ENCODE results near the gene RILPL1.
A peak's percentile ranks its signal among the peaks of the same experiment; 100 is the strongest.
"Not testable (repeated sequence)": the region's sequence is repeated elsewhere in the genome, so short reads cannot be mapped to it uniquely, and the experiment has no call there.

RILPL1 gene

DNA sequence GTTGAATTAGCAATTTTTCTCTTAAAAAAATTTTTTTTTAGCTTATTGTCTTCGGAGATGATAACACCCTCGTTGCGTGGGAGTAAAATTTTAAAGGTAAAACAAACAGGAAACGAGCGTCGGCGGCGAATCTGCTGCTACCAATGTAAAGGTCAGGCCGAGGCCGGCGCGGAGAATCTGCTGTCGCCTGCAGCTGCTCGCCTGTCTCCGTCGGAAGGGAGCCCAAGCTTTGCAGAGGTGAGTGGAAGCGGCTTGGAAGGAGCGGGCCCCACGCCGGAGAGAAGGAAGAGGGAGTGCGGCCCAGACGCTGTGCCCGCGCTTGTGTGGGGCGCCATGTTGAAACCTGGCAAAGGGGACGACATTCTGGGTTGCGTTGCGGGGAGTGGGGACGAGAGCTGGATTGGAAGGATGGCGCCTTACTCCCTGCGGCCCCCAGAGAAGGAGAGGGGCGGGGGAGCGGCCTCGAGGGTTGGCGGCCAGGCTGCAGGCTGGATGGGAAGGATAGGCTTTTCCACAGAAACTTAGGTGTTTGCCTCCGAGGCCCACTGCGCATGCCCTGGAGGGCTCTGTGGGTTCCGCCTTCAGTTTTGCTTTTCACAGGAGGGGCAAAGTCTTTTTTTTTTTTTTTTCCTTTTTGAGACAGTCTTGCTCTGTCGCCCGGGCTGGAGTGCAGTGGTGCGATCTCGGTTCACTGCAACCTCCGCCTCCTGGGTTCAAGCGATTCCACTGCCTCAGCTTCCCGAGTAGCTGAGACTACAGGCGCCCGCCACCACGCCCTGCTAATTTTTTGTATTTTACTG, 75.3 kb downstream of the RILPL1 start, which contains the start of gene SNRNP35:
Gene SNRNP35 (plus strand): TSS at position 160 of the 800 bp plus-strand sequence. CDS start 7,402 bp downstream, outside the sequence.
- peak; percentile 52 to 72 (median 68) for DNase-seq

DNA sequence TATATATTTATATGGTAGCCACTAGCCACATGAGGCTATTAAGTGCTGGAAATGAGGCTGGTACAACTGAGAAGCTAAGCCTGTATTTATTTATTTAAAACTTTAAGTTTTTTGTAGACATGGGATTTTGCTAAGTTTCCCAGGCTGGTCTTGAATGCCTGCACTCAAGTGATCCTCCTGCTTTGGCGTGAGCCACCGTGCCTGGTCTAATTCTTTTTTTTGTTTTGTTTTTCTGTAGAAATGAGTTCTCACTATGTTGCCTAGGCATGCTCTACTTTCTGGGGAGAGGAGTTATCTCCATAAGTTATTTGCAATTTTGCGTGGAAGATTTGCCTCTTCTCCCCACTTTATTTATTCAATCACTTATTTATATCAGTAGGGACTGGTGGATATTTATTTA, 80.4 kb downstream of the RILPL1 start:
- DNase-seq: no peak

DNA sequence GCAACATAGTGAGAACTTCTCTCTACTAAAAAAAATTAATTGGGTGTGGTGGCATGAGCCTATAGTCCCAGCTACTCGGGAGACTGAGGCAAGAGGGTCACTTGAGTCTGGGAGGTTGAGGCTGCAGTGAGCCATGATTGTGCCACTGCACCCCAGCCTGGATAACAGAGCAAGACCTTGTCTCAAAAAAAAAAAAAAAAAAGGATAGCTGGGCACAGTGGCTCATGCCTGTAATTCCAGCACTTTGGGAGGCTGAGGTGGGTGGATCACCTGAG, 81.3 kb downstream of the RILPL1 start:
- DNase-seq: not testable (repeated sequence)

DNA sequence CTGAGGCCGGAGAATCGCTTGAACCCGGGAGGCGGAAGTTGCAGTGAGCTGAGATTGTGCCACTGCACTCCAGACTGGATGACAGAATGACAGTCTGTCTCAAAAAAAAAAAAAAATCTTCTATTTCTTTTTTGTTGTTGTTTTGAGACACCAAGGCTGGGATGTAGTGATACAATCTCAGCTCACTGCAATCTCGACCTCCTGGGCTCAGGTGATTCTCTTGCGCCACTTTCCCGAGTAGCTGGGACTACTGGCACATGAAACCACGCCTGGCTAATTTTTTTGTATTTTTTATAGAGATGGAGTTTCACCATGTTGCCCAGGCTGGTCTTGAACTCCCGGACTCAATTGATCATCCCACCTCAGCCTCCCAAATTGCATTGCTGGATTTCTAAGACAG, 82.9 kb downstream of the RILPL1 start:
- DNase-seq: no peak

DNA sequence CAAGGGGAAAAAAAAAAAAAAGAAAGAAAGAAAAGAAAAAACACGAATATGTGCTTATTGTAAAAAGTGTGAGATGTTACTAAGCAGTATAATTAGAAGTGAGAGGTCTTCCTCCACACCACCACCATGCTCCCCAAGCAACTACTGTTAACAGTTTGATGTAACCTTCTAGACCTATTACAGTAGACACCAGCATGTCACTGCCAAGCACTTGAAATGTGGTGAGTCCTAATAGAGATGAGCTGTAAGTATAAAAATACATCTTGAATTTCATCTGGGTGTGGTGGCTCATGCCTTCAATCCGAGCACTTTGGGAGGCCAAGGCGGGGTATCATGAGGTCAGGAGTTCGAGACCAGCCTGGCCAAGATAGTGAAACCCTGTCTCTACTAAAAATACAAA, 83.7 kb downstream of the RILPL1 start:
- DNase-seq: no peak

DNA sequence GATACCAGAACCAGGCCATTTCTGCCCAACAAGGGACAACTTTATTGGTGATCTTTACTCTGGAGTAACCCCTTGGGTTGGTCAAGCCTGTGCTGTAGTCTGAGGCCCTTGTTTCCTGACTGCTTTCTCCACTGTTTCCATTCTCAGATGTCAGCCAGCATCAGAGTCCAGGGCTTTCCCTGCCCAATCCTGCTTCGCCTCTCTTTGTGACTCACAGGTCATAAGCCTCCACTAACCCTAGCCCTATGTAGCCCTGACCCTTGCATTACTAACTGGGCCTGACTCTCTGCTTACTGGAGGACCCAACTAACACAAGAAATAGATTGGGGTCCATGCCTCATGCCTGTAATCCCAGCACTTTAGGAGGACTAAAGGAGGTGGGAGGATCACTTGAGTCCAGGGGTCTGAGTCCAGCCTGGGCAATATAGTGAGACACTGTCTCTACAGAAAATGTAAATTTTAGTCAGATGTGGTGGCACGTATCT, 84.2 kb downstream of the RILPL1 start:
- DNase-seq: no peak

DNA sequence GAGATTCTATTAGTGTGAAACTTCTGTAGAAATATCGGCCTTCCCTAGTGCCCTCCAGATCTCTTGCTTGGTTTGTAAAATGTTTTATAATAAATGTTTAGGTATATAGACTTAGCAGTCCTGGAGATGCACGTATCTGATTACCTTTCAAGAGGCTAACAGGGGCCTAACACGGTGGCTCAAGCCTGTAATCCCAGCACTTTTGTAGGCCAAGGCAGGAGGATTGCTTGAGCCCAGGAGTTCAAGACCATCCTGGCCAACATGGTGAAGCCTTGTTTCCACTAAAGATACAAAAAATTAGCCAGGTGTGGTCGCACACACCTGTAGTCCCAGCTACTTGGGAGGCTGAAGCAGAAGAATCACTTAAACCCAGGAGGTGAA, 87.2 kb downstream of the RILPL1 start:
- DNase-seq: no peak

DNA sequence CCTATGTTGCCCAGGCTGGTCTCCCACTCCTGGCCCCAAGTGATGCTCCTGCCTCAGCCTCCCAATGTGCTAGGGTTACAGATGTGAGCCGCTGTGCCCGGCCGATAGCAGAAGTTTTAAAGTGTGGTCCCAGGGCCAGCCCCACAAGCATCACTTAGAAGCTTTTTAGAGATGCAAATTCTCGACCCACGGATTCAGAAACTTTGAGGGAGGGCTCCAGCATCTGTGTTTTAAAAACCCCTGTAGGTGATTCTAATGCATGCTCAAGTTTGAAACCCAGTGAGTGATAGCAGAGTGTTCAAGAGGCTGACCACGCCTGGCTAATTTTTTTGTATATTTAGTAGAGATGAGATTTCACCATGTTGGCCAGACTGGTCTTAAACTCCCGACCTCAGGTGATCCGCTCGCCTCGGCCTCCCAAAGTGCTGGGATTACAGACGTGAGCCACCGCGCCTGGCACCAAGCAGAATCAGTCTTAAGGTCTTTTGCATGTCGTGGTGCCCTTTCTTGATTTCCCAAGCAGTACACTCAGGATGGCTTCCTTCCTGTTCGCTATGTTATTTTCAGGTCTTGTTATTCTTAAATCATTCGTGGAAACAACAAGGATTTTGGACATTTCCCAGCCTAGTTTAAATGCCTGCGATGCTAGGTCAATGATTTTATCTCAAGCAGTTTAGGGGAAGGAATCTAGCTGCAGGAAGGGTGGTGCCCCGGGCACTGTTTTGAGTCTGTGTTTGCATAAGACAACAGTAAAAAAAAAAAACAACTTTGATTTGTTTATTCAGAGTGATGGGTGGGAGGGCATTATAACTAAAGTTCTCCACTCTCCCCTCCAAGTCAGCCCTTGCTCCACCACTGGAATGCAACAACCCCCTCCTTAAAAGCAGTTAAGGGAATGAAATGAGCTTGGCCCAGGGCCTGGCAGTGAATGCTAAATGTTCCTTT, 87.9 kb downstream of the RILPL1 start:
- DNase-seq: no peak

DNA sequence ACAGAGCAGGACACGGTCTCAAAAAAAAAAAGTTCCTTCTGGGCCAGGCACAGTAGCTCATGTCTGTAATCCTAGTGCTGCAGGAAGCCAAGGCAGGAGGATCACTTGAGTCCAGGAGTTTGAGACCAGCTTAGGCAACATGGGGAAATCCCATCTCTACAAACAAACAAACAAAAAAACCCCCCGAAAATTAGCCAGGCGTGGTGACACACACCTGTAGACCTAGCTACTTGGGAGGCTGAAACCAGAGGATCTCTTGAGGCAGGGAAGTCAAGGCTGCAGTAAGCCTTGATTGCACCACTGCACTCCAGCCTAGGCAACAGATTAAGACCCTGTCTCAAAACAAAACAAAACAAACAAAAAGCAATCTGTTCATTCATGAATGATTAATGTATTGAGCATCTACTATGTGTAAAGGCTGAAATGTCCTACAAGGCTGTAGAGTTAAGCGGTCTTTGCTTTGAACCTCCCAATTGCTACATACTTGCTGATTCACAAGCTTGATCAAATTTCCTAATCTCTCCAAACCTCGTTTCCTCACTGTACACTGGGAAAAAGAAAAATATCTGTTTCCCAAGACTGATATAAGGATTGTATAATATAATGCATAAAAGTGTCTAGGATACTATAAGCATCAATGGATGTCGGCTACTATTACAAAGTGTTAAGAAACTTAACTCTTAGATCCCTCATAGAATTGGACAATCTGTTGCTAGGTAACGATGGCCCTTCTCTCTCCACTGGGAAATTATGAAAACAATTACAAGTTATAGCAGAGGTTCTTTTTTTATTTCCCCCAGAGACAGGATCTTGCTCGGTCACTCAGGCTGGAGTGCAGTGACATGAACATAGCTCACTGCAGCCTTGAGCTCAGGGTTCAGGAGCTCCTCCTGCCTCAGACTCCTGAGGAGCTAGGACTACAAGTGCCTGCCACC, 89.2 kb downstream of the RILPL1 start:
- DNase-seq: no peak

DNA sequence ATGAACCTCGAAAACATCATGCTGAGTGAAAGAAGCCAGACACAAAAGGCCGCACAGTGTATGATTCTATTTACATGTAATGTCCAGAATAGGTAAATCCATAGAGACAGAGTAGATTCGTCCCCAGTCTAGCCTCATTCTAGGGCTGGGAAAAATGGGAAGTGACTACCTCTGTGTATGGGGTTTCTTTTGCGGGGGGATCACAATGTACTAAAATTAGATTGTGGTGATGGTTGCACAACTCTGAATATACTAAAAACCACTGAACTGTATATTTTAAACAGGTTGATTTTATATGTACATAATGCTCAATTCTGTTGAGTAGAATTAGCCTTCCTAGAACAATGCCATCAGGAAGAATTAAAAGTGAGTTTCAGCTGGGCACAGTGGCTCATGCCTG, 90.7 kb downstream of the RILPL1 start:
- DNase-seq: no peak

DNA sequence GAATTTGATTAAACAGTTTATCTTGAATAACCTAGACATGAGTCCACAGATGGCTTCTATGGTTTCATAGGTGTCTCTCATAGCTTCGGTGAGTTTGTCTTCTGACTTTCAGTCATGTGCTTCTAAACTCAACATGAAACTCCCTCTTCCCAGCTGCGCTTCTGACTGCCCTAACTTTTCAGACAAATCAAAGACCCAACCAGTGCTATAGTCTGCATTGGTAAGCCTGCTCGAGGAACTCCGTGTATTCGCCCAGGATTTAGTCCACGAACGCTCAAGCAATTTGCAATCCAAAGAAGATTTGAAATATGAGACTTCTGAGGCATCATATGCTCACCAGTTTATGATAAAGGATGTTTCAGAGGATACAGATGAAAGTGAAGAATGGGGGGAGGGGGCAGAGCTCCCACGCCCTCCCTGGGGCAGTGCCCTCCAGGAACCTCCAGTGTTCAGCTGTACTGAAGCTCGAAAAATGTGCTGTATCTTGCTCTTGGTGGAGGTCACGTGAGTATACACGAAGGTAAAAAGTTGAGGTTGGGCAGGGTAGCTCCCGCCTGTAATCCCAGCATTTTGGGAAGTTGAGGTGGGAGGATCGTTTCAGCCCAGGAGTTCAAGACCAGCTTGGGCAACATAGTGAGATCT, 91.9 kb downstream of the RILPL1 start:
- no peak for DNase-seq

DNA sequence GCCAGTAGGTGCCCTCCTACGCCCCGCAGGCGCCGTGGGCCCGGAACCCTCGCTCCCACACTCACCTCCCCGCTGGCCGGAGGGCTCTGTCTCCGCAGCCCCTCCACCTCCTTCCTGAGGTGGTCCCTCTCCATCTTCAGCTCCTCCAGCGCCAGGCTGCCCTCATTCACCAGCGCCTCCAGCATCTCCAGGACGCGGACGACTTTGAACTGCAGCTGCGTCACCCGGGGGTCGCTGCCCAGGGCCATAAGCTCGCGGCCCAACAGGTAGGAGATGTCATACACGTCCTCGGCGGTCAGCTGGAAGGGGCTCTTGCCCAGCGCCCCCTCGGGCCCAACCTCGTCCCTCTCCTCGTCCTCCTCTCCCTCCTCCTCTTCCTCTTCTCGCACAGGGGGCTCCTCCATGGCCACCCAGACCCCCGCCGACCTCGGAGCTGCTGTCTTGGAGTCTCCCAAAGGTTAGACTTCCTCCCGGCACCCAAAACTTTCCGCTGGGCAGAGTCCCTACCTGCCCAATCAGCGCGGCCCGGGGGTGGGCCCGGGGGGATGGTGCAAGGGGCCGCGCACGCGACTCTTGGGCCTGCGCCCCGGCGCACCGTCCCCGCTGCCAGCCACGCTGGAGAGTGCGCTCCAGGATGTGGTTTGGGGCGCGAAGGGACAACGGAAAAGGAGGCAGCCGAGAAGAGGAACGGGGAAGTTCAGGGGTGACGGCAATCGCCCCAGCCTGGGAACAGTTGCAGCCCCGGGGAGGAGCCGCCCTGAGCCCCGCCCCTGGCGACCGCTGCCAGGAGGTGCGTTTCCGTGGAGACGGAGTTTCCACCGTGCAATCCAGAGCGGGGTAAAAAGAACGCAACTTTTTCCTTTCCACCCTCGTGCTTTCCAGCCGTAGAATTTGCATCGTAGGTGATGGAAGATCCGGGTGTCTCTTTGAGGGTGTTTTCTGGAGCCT, 97.2 kb downstream of the RILPL1 start, which contains the start of gene RILPL2:
Gene RILPL2 (minus strand): TSS at position 668 of the 948 bp plus-strand sequence. CDS start 264 bp downstream, at position 404.
- peak; percentile 66 to 78 (median 76) for DNase-seq

DNA sequence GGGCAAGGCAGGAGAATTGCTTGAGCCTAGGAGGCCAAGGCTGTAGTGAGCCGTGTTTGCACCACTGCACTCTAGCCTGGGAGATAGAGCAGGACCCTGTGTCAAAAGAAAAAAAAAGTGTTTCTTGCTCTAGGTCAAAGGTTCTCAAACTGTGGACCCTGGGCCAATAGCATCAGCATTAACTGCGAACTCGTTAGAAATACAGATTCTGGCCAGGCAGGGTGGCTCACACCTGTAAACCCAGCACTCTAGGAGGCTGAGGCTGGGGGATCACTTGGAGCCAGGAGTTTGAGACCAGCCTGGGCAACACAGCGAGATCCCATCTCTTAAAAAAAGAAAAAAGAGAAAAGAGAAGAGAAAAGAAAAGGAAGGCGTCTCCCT, 97.9 kb downstream of the RILPL1 start:
- DNase-seq: no peak

DNA sequence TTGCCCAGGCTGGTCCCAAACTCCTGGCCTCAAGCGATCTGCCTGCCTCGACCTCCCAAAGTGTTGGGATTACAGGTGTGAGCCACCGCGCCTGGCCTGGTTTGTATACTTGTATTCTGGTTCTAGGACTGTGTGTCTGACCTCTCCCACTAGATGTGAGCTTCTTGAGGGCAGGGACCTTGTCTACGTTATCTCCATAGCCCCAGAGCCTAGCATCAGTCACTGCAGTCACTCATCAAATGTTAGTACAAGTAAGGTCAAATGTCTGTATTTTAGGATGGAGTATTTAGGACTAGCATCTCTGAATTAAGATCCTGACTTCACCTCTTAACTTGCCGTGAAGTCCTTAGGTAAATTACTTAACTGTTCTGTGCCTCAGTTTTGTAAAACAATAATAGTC, 99.9 kb downstream of the RILPL1 start:
- no peak for DNase-seq

DNA sequence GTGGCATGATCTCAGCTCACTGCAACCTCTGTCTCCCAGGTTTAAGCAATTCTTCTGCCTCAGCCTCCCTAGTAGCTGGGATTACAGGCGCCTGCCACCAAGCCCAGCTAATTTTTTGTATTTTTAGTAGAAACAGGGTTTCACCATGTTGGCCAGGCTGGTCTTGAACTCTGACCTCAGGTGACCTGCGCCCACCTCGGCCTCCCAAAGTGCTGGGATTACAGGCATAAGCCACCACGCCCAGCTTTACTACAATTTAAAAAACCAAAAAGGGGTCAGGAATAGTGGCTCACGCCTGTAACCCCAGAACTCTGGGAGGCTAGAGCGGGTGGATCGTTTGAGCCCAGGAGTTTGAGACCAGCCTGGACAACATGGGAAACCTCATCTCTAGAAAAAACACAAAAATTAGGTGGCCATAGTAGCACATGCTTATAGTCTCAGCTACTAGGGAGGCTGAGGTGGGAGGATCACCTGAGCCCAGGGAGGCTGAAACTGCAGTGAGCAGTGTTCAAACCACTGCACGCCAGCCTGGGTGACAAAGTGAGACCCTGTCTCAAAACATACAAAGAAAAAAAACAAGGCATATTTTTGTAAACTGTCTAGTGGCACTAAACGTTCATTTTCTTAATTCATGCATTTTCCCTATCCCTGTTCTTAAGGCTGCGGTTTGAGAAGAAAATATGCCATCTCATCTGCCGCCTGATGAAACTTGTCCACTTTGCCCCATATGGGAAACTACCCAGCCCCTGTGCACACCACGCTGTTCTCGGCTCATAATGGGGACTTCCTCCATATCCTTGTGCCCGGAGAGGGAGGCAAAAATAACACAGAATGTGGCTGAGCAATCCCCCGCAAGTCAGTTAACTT, 101.3 kb downstream of the RILPL1 start:
- DNase-seq: not testable (repeated sequence)

DNA sequence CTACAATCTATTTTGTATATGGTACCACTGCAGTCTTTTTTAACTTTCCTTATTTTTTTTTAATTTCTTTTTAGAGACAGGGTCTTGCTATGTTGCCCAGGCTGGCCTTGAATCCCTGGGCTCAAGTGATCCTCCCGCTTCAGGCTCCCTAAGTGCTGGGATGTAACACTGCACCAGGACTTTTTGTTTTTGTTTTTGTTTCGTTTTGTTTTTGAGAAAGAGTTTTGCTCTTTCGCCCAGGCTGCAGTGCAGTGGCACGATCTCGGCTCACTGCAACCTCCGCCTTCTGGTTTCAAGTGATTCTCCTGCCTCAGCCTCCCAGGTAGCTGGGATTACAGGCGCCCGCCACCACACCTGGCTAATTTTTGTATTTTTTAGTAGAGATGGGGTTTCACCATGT, 104.4 kb downstream of the RILPL1 start:
- not testable (repeated sequence) for DNase-seq

DNA sequence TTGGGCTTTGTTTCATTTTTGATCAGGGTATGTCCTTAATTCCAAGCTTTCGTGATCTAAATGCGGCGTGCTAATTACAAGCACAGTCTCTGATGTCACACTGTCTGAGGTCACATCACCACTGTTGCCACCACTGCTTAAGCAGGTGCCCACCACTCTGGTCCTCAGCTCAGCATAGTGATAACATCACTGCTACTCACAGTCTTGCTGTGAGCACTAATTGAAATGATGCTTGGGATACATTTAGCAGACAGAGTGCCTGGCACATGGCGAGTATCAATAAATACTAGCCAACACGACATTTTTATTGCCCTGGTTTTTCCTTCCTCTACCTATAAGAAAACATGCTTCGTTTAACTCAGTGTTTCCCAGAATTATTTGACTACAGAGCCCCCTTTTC, 104.9 kb downstream of the RILPL1 start:
- no peak for DNase-seq

DNA sequence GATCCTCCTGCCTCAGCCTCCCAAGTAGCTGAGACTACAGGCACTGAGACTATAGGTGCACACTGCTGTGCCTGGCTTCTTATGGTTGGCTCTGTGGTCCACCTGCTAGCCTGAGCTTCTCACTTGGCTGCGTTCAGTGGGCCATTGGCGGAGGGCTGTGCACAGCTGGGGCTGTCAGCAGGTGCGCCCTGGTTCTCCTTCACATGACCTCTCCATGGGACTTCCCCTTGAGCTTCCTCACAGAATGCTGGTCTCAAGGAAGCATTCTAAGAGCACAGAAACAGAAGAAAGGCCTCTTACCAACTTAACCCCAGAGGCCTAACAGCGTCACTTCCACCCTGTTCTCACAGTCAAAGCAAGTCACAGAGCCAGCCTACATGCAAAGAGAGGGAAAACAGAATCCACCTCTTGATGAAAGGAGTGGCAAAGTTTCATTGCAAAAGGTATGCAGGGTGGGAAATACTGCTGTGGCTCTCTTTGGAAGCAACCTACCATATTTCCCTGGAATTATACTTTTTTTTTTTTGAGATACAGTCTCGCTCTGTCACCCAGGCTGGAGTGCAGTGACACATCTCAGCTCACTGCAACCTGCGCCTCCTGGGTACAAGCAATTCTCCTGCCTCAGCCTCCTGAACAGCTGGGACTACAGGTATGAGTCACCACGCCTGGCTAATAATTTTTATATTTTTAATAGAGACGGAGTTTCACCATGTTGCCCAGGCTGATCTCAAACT, 106.3 kb downstream of the RILPL1 start:
- DNase-seq: no peak

DNA sequence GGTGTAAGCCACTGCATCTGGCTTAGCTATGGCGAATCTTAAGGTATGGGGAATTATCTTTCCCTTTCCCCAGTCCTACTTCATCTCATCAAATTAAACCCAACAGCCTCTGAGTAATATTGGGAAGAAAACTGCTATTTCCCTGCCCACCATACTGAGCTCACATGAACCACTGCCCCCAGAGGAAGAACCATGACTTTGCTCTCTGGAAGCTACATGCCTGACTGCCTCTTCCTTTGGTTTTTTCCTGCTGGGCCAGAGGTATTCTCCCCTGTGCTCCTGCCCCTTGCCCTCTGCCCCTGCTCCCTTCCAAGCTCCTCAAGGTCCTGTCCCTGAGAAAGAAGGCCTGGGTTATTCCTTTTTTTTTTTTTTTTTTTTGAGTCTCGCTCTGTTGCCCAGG, 112.2 kb downstream of the RILPL1 start:
- no peak for DNase-seq
